NCI-H146 treated with DMSO at 0.1 percent for 48 hours (cell line): ENCODE data around the gene COL26A1.
"Not testable (repeated sequence)": the region's sequence is repeated elsewhere in the genome, so short reads cannot be mapped to it uniquely, and the experiment has no call there.

Experiments
- DNase-seq: peaks from one replicate; lab custom pipeline; 2025; ENCODE audit not compliant: unreplicated experiment; lab: John Stamatoyannopoulos, UW

COL26A1 gene

DNA sequence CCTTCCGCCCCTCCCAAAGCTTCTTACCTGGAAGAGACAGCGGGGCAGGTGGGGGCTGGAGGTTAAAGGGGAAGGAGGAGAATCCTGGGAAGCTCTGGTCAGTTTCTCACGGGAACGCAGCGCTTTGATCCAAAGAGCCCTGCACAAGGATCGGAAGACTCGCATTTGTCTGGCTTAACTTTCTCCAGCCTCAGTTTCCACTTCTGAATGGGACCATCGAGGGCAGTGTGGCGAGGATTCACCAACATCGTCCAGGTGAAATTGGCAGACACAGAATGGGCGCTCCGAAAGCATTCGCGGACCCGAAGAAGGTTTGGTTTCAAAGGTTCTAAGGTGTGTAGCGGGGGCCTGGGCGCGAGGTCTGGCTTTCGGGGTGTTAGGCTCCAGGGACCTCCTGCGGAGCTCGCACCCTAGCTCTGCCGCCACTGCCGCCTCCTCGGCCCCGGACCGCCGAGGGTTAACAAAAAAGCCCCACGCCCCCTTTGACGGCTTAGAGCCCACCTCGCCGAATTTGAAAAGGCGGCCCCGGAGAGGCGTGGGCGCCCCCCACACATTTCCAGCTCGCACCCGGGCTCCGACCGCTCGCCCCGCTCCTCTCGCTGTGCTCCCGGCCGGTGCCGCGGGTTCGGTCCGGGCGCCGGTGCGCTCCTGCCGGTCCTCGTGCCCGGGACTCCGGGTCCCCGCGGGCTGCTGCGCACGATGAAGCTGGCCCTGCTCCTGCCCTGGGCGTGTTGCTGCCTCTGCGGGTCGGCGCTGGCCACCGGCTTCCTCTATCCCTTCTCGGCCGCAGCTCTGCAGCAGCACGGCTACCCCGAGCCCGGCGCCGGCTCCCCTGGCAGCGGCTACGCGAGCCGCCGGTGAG lies at the start of gene COL26A1:
TSS of gene COL26A1 (plus strand) at position 542 of the 862 bp plus-strand sequence. CDS start at position 700, 158 bp downstream.
- peak; percentile 23 for DNase-seq

DNA sequence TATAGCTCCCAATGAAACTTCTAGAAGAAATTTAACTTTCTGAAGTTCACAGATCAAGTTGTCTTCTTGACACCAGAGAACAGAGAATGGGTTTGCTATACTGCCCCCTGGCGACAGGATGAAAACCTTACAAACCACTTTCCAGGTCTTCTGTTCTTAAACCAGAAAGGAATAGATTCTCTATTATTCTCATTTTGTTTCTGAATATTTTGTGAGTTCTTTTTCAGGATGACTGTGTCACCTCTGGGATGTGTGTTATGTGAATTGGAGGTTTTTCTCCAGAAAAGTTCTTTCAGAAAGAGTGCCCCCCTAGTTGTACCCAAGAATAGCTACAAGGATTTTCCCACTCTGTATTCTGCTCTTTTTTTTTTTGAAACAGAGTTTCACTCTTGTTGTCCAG lies 47.3 kb upstream of the COL26A1 start:
- DNase-seq = peak; percentile 4

DNA sequence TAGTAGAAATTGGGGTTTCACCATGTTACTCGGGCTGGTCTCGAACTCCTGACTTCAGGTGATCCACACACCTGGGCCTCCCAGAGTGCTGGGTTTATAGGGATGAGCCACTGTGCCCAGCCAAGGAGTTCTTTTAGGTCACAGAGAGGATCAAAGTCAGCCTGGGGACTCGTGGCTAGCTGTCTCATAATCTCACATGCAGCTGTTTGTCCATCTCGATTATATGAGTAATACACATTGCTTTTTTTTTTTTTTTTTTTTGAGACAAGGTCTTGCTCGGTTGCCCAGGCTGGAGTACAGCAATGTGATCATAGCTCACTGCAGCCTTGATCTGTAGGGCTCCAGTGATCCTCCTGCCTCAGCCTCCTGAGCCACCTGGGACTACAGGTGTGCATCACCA lies 43.3 kb upstream of the COL26A1 start:
- no peak for DNase-seq

DNA sequence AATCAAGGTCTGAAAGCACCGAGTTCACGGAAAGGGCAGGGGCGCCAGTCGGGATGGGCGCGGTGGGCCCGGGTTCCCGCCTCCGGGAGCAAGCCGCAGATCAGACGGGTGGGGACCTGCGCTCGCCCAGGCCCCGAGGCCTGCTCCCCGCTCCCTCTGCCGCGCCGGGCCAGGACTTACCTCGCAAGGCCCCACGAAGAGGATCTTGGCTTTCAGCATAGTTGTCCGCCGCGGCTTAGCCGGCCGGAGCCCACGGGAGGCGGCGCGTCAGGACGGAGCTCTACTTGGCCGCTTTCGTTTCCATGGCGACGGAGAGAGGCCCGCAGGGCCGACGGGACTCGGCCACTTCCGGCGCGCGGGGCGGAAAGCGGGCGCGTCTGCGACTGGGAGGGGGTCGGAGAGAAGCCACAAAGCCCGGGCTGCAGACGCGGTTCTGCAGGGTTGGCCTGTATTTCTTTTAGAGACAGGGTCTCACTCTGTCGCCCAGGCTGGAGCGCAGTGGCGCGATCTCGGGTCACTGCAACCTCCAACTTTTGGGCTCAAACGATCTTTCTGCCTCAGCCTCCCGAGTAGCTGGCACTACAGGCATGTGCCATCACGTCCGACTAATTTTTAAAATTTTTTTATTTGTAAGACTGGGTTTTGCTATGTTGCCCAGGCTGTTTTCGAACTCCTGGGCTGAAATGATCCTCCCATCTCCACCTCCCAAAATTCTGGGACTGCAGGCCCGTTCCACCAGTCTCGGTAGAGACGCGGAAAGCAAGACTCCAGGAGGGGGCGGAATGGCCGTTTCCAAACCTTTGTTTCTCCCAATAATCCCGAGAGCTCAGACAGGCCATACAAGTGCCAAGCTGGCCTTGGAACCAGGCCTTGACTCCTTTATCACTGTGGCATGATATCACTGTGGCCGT lies 40.9 kb upstream of the COL26A1 start, which contains the start of gene IFT22:
TSS of gene IFT22 (minus strand) at position 322 of the 911 bp plus-strand sequence. CDS start at position 219, 103 bp downstream.
- DNase-seq = peak; percentile 76

DNA sequence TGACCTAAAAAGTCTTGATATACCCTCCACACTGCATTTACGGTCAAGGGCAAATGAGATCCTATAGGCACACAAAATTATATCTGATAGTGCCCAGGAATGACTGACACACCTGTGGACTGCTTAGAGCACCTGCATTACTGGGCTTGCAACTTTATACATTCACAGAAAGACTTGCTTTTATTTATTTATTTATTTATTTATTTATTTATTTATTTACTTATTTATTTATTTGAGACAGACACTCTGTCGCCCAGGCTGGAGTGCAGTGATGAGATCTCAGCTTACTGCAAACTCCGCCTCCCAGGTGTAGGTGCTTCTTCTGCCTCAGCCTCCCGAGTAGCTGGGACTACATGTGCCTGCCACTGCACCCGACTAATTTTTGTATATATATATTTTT lies 34.5 kb upstream of the COL26A1 start:
- DNase-seq = no peak

DNA sequence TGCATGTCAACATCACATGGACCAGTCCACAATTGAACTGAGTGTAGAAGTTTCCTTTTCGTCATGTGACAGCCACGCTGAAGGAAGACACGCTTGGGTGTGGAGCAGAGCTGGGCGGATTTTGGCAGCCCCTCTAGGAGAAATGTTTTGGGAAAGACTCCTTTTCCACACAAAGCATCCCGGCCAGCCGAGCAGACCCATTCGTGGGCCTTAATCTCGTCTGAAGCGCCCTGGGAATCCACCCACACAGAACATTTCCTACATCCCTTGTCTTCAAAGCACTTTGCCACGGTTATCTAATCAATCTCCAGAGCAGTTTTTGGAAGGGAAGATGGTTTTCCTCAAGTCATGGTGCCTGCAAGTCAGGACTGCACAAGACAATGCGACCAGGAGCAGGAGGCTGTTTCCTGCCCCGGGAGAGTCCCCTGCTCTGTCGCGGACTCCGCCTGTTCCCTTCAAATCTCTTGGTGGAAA lies 32.6 kb upstream of the COL26A1 start:
- no peak for DNase-seq

DNA sequence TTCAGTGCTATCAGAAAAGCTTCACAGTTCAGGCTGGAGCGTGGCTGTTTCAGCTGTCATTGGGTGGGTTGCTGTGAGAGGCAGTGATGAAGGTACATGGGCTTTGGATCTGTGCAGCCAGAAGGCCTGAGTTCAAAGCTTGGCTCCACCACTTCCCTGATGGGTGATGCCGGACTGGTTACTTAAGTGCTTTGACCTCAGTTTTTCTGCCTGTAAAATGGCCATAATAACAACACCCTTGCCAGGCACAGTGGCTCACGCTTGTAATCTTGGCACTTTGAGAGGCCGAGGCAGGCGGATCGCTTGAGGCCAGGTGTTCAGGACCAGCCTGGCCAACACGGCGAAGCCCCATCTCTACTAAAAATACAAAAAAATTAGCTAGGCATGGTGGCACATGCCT lies 30.6 kb upstream of the COL26A1 start:
- no peak for DNase-seq

DNA sequence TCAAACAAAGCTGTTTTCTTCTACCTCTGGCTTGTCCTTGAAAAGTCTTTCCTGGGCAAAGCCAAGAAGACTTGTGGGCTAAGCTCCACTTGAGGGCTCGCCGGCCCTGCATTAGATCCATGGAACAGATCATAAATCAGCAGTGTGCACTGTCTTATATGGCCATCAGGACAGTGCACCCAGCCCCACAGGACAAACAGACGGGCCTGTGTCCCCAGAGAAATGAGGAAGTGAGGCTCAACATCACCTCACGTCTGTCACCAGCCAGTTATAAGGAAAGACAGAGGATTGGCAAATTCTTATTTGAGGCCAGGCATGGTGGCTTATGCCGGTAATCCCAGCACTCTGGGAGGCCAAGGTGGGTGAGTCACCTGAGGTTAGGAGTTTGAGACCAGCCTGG lies 28.8 kb upstream of the COL26A1 start:
- DNase-seq = no peak

DNA sequence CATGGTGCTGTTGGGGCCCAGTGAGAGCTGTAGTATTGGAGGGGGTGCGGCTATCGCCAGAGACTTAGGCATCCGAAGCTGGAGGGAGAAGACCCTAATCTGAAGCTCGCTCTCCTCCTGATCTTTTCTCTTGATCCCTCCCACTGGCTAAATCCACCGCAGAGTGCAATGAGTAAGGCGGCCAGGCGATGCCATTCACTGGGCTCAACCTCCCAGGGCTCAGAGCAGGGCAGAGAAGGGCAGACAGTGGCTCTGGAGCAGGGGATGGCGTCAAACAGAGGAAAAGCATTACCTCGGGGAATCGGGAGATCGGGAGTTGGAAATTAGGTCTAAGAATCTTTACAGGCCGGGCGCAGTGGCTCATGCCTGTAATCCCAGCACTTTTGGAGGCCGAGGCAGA lies 22.3 kb upstream of the COL26A1 start:
- no peak for DNase-seq

DNA sequence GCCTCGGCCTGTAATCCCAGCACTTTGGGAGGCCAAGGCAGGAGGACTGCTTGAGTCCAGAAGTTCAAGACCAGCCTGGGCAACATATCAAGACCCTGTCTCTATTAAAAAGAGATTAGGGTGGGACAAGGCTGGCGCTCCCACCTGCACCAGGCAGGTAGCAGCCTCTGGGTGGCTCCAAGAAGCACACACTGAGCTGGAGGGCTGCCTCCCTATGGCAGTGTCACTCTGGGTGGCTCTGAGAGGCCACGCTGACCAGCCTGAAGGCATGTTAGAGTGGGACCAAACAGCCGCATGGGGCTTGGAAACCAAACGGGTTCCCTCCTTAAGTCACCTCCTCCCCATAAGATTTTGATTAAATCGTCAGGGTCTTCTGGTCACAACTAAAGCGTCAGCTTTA lies 19.8 kb upstream of the COL26A1 start:
- no peak for DNase-seq

DNA sequence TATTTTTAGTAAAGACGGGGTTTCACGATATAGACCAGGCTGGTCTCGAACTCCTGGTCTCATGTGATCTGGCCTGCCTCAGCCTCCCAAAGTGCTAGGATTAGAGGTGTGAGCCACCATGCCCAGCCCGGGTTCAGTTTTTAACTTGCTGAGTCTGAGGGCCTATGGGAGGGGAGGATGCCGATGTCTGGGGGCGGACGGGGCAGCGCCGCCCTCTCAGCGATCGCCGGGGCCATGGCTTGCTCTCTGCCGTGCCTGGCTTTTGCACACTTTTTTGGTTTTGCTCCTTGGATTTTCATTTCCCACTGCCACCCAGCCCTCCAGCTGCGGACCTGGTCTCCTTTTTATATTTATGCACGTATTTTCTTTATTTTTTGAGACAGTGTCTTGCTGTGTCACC lies 15.2 kb upstream of the COL26A1 start:
- DNase-seq = no peak

DNA sequence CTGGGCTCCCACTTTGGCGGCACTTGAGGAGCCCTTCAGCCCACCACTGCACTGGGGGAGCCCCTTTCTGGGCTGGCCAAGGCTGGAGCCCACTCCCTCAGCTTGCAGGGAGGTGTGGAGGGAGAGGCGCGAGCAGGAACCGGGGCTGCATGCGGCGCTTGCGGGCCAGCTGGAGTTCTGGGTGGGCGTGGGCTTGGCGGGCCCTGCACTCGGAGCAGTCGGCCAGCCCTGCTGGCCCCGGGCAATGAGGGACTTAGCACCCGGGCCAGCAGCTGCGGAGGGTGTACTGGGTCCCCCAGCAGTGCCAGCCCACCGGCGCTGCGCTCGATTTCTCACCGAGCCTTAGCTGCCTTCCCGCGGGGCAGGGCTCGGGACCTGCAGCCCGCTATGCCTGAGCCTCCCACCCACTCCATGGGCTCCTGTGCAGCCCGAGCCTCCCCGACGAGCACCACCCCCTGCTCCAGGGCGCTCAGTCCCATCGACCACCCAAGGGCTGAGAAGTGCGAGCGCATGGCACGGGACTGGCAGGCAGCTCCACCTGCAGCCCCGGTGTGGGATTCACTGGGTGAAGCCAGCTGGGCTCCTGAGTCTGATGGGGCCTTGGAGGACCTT lies 14.1 kb upstream of the COL26A1 start:
- DNase-seq = not testable (repeated sequence)

DNA sequence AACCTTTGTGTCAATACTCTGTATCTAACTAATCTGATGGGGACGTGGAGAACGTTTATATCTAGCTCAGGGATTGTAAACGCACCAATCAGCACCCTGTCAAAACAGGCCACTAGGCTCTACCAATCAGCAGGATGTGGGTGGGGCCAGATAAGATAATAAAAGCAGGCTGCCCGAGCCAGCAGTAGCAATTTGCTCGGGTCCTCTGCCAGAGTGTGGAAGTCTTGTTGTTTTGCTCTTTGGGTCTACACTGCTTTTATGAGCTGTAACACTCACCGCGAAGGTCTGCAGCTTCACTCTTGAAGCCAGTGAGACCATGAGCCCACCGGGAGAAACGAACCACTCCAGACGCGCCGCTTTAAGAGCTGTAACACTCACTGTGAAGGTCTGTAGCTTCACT lies 13.4 kb upstream of the COL26A1 start:
- DNase-seq = not testable (repeated sequence)

DNA sequence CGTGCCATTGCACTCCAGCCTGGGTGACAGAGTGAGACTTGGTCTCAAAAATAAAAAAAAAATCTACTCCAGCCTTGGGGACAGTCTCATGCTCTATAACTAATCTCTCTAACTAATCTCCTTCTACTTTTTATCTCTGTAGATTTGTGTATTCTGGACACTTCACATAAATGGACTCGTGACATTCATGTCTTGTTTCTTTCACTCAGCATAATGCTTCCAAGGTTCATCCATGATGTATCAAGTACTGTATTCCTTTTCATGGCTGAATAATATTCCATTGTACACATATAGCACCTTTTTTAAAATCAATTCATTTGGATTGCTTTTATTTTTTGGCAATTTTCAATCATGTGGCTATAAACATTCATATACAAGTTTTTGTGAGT lies 9.8 kb upstream of the COL26A1 start:
- DNase-seq = no peak

DNA sequence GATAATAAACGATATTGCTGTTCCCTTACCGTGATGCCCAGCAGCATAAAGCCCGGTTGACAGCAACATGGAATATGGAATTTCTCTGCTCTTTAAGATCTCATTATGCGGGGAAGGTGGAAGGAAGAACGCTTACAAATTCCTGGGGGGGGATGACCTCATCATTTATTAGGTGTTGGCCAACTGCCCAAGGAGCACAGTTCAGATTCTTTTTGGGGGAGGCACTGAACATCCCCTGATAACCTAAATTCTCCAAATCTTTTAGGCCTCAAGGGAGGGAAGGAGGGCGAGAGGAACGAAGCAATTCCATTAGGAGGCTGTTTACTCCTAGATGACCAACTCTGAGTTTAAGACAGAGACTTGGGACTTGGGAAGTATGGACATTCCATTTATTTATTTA lies 5.2 kb upstream of the COL26A1 start:
- no peak for DNase-seq

DNA sequence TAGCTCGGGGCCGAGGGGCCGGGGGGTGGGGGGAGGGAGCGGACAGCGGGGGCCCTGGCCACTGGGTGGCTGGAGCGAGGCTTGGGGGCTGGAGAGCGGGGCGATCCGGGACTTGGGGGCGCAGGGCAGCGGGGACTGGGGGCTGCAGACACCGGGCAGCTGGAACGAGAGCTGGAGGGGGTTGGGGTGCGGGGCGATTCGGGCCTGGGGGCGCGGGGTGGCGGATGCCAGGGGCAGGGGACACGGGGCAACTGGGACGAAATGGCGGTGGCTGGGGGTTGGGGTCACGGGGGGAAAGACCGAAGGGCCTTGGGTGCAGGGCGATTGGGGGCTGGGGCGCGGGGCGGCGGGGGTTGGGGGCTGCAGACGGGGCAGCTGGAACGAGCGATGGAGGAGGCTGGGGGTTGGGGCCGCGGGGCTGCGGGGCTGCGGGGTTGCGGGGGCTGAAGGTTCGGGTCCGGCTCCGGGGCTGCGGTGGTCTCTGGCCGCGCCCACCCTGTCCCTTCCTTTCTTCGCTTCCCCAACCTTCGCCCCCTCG lies 590 bp downstream of the COL26A1 start:
- DNase-seq = no peak

DNA sequence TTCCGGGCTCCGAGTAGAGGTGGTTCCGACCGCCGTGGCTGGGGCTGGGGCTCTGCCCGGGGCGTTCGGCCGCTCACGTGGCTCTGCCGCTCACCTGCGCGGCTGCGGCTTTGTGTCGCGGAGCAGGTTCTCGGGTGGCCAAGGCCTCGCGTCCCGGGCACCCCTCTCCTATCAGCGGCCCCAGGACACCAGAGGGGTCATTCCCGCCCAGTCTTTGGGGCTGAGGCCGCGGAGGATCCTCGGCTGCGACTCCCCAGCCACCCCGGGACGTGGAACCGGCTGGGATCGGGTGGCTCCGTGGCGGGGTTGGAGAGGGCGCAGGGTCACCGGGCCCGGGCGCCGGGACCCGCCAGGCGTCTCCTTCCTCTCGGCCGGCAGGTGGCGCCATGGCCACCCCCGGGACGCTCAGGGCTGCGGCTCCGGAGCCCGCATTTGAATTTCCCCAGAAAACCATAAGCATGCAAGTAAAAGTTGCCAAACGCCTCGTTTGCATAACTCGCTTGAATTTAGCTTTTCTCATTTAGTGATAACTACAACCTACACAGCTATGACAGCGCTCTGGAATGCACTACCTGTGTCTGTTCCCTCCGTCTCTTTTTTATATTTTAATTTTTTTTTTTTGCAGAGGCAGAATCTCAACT lies 1.2 kb downstream of the COL26A1 start:
- DNase-seq = no peak

DNA sequence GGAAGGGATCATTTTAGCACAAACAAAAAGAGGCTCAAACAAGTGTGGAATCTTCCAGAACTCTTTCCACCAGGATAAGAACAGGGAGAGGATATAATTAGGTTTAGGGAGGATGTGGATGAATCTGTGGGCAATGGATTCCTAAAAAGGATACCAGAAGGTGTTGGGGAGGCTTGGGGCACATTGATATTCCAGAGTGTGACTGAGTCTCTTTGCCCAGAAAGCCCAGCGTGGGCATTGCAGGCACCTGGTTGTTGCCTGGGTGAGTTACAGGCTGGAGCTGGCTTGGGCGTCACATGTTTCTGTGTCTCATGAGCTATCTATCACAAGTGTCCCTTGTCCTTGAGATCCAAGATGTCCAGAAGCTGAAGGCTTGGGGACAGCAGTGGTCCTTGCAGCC lies 3.3 kb downstream of the COL26A1 start:
- DNase-seq = no peak

DNA sequence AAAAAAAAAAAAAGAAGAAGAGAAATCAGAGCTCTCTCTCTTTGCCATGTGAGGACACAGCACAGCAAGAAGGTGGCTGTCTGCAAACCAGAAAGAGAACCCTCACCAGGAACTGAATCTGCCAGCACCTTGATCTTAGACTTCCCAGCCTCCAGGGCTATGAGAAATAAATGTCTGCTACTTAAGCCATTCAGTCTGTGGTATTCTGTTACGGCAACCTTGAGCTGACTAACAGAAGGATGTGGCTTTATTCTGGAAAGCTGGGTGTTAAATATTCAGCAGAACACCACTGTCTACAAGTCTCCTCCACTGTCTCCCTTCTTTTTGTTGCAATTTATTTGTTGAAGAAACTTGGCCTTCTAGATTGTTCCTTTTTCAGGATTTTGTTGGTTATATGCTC lies 5.0 kb downstream of the COL26A1 start:
- no peak for DNase-seq

DNA sequence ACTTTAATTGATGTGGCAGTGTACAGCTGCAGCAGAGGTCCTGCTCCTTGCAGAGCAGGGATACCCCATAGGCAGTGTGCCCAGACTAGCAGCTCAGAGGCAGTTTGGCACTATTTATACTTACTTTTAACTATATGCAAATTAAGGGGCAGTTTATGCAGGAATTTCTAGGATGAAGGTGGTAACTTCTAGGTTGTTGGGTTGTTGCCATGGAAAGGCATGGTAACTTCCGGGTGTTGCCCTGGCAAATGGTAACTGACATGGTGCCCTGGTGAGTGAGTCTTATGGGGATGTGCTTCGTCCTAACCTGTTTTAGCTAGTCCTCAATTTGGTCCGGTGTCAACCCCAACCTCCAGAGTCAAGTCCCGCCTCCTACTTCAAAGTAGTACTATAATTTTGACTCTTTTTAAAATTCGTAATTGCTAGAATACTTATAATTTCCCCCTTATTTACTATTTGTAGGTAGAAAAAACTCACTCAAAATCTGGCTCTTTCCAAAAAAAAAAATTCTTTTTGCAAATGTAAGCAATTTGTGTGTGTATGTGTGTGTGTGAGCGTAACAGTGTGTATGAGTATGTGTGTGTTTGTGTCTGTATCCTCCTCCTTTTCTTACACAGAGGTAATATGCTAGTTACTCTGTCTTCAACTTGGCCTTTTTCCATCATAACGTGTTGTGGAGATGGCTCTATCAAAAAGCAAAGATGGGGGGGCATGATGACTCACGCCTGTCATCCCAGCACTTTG lies 5.9 kb downstream of the COL26A1 start:
- no peak for DNase-seq
